ENCODE data around the gene UST.
"Not testable (repeated sequence)": the region's sequence is repeated elsewhere in the genome, so short reads cannot be mapped to it uniquely, and the experiment has no call there.

UST gene

GRCh38 chr6:148907573-148907972 lies 160.7 kb downstream of the UST start:
- DNase-seq: no peak

GRCh38 chr6:148912252-148912651 lies 165.4 kb downstream of the UST start:
- no peak for DNase-seq

DNA sequence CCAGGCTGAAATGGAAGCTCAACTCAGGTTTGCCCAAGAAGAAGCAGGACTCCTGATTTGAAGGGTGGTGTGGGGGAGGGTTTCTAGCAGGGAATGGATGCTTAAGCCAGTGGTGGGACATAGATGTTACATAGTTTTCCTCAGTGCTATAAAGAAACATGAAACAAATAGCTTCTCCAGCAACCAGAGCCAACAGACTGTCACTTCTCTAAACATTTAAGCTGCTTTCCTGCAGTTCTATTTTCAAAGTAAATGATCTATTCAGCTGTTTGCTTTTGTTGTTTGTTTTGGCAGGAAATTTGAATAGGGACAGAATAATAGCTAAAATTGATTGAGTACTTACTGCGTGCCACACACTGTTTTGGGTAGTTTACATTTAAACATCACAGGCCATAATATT lies 169.0 kb downstream of the UST start:
- DNase-seq: no peak

GRCh38 chr6:148916485-148916884 lies 169.7 kb downstream of the UST start:
- DNase-seq: not testable (repeated sequence)

DNA sequence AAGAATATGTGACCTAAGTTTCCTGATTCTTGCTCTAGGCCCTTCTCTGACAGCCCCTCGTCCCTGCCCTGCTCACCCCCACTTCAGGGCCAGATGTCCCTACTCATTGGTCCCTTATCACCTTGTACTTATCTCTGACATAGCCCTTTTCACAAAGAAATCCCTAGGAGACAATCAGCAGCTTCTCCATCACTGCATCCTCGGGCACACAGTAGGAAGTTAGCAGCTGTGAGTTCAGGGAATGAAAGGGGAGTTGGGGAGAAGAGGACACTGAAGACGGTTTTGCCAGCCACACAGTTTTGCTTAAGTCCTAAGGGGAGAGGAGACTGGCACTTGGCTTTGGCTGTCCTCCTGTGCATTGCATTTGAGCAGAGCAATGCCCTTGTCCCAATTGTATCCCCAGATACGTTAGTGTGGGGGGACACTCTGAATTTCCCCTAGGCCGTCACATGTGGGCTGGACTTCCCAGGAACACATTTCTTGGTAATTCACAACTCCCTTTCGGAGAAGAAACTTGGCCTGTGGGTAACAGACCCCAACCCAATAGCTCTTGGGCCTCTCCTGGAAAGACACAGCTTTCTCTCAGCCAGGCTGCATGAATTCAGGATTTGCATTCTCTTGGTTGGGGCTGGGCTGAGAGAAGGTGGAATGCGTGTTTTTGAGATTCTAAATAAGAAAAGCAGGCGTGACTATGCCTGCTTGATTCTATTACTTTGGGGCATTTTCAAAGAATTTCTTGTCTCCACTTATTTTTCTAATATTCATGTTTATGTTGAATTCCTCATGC lies 177.6 kb downstream of the UST start:
- no peak for DNase-seq

- DNase-seq: no peak
Measured at GRCh38 chr6:148925701-148926100, 178.9 kb downstream of the UST start.

DNA sequence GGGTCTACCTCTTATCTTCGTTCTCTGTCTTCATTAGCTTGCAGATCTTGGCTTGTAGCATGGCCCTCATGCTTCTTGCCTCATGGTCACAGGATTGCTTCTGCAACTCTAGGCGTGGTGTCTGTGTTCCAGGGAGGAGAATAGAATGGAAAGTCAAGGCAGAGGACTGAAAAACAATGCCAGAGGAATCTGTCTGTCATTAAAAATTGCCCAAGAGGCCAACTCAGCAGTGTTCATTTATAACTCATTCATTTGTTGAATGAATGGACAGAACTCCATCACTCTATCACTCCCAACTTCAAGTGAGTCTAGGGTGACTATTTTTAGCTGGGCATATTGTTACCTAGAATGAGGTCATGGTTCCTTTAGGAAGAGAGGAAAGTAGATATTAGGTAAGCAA lies 179.6 kb downstream of the UST start:
- DNase-seq: no peak

DNA sequence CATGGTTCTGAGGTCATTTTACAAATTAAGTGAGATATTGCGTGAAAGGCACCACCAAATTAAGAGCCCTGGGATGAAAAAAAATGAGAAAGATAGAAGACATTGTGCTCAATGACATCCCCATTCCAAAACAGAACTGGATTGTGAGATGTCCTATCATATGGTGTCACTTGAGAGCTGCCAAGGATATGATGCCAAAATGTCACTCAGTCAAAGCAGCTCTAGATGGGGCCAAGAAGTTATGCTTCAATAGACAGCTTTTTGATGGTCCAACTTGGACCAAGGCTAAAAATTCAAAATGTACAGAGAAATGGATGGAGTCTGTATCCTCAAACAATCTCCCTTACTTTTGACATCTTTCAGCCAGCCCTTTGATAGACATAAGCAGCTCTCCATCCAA lies 180.8 kb downstream of the UST start:
- DNase-seq: no peak

- DNase-seq: no peak
Measured at GRCh38 chr6:148928811-148929210, 182.0 kb downstream of the UST start.

- no peak for DNase-seq
Measured at GRCh38 chr6:148932208-148932607, 185.4 kb downstream of the UST start.

DNA sequence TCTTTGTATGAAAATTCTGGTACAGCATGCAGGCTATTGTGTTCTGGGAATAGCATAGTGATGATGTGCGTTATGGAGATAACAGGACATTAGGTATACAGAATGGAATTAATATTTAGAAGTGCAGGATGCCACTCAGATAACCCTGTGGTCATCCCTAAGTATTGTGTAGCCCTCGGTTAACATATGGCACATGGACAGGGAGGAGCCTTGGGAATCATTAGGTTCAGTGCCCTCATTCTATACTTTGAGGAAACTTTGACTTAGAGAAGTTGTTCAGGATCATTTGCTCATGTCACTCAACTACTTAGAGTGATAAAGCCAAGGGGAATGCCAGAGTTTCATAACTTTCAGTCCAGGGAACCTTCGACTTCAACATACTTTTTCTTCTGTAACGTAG lies 185.9 kb downstream of the UST start:
- DNase-seq: no peak

- no peak for DNase-seq
Measured at GRCh38 chr6:148934539-148934938, 187.7 kb downstream of the UST start.

DNA sequence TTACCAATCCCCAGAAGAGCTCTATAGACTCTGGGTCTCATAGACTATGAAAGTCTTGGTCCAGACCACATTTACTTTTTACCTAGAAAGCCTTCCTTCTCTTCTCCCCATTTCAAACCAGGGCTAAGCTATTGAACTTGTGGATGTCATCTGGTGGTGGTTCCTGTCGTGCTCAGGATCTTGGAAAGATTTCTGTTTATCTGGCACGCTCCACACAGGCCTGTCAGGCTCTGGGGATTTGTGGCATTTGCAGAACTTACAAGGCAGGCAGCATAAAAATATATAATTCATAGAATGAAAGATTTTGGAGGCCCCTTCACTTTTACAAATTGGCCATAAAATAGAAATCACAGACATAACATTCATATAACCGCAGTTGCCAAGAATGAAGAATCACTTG lies 188.1 kb downstream of the UST start:
- DNase-seq: no peak

GRCh38 chr6:148935705-148936435 lies 189.0 kb downstream of the UST start:
- DNase-seq: no peak

GRCh38 chr6:148943451-148943850 lies 196.6 kb downstream of the UST start:
- no peak for DNase-seq

DNA sequence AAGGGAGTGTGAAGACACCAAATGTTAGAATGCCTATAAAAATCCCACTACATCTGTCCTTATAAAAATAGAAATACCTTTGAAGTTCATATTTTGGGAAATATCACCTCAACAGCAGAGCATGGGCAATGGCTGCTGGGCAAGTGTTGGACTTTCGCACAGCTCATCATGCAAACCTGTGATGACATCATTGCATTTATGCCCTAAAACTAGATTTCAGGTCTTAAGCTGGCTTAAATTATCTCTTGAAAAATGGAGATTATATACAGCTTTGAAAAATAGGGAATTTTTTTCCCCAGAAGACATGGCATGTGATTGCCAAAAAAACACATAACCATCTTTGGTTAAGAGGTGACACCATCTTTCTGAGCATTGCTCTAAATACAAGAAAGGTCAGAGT lies 197.8 kb downstream of the UST start:
- DNase-seq: no peak

GRCh38 chr6:148945301-148946021 lies 198.6 kb downstream of the UST start:
- no peak for DNase-seq

DNA sequence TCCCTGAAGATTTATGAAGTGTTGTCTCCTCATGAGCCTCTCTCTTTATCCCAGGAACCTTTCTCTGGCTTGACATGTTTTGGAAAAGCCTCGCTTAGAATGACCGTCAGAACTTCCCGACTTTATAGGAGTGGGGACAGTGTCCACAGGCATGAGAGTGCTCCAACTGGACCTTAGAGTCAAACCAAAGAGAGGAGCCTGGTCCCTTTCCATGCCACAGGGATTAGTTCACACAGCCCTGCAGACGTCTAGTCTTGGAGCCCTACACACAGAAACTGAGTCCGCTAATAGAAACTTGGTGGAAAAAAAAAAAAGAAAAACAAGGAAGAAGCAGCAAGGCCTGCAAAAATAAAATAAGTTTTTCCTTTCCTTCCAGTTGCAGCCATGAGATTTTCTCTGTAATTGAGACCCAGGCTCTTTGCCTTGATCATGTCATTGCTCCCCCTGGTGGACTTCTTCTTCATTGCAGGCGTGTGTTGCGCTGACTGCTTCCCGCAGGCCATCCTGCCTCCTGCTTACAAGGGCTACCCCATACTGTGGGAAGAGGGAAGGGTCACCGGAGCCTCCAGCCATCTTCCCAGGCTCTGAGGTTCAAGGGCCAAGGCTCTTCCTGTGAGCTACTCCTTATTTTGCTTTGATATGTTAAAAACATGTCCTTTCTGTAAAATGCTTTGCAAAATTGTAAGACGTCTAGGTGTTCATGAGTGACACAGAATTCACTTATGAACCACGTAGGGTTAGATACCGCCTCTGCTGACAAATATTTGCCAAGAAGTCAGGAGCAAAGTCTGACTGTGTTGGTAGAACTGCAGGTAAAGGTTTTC lies 201.0 kb downstream of the UST start:
- DNase-seq: peak; percentile 70

- DNase-seq: no peak
Measured at GRCh38 chr6:148951662-148952061, 204.8 kb downstream of the UST start.

- DNase-seq: no peak
Measured at GRCh38 chr6:148952147-148953035, 205.6 kb downstream of the UST start.

GRCh38 chr6:148954461-148954860 lies 207.6 kb downstream of the UST start:
- no peak for DNase-seq

GRCh38 chr6:148954934-148955333 lies 208.1 kb downstream of the UST start:
- DNase-seq: no peak
